Hematopoietic multipotent progenitor cell treated with erythropoietin and hydrocortisone succinate and interleukin-3 and kit ligand, for 8 days (in vitro differentiated cells): ENCODE results near the gene MPDZ.
"Not testable (repeated sequence)": the region's sequence is repeated elsewhere in the genome, so short reads cannot be mapped to it uniquely, and the experiment has no call there.

Experiments used
- DNase-seq: peaks from one replicate; pipeline ENCODE4 v3.0.0-alpha.2; 2015

MPDZ gene

GRCh38 chr9:13267743-13268142 lies 11.7 kb downstream of the MPDZ start:
- DNase-seq: no peak

- DNase-seq: no peak
Measured at GRCh38 chr9:13266167-13266566, 13.3 kb downstream of the MPDZ start.

- no peak for DNase-seq
Measured at GRCh38 chr9:13264788-13265187, 14.7 kb downstream of the MPDZ start.

GRCh38 chr9:13263511-13263910 lies 16.0 kb downstream of the MPDZ start:
- no peak for DNase-seq

- no peak for DNase-seq
Measured at GRCh38 chr9:13252852-13253251, 26.6 kb downstream of the MPDZ start.

GRCh38 chr9:13244181-13244580 lies 35.3 kb downstream of the MPDZ start:
- DNase-seq: no peak

- no peak for DNase-seq
Measured at GRCh38 chr9:13241283-13241682, 38.2 kb downstream of the MPDZ start.

GRCh38 chr9:13239660-13240059 lies 39.8 kb downstream of the MPDZ start:
- DNase-seq: no peak

GRCh38 chr9:13239208-13239607 lies 40.3 kb downstream of the MPDZ start:
- no peak for DNase-seq

GRCh38 chr9:13234932-13235331 lies 44.6 kb downstream of the MPDZ start:
- DNase-seq: no peak

GRCh38 chr9:13228431-13228830 lies 51.1 kb downstream of the MPDZ start:
- no peak for DNase-seq

- DNase-seq: no peak
Measured at GRCh38 chr9:13224366-13224765, 55.1 kb downstream of the MPDZ start.

- DNase-seq: not testable (repeated sequence)
Measured at GRCh38 chr9:13222733-13223132, 56.8 kb downstream of the MPDZ start.

- DNase-seq: no peak
Measured at GRCh38 chr9:13221741-13222140, 57.8 kb downstream of the MPDZ start.

- no peak for DNase-seq
Measured at GRCh38 chr9:13220837-13221236, 58.7 kb downstream of the MPDZ start.

- DNase-seq: no peak
Measured at GRCh38 chr9:13215791-13216554, 63.5 kb downstream of the MPDZ start.

GRCh38 chr9:13213998-13214397 lies 65.5 kb downstream of the MPDZ start:
- DNase-seq: no peak

- peak; percentile 10 for DNase-seq
Measured at GRCh38 chr9:13213337-13213736, 66.2 kb downstream of the MPDZ start.

GRCh38 chr9:13210306-13210705 lies 69.2 kb downstream of the MPDZ start:
- no peak for DNase-seq

GRCh38 chr9:13209498-13209897 lies 70.0 kb downstream of the MPDZ start:
- DNase-seq: no peak

- DNase-seq: no peak
Measured at GRCh38 chr9:13205824-13206223, 73.7 kb downstream of the MPDZ start.

- no peak for DNase-seq
Measured at GRCh38 chr9:13190040-13190439, 89.5 kb downstream of the MPDZ start.

GRCh38 chr9:13189362-13189761 lies 90.1 kb downstream of the MPDZ start:
- DNase-seq: no peak

- no peak for DNase-seq
Measured at GRCh38 chr9:13186774-13187173, 92.7 kb downstream of the MPDZ start.

GRCh38 chr9:13186091-13186490 lies 93.4 kb downstream of the MPDZ start:
- no peak for DNase-seq
